NCI-H345 (cell line): ENCODE results near the gene PTPRU.

Experiments used
- DNase-seq: peaks from one replicate; lab custom pipeline; 2025; lab: John Stamatoyannopoulos, UW

PTPRU gene

DNA sequence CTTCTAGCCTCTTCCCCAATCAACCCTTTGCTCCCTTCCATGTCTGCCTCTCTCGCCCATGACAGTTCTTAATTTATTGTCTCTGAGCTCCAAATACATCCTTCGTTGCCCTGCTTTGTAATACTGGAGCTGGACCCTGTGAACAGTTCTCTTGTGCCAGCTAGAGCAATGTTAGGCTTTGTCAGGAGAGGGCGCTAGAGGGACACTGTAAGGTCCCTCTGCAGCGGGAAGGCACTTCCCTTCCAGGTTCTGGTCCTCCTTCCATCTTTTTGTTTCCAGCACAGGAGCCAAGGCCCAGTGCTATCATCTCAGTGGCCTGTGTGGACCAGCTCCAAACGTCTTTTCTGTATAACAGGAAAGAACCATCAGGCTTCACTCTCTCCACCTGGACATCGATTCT is 95.9 kb downstream of the PTPRU start:
- DNase-seq = peak; percentile 3

- DNase-seq = no peak
Observed at GRCh38 chr1:29333008-29333407, 96.7 kb downstream of the PTPRU start.

DNA sequence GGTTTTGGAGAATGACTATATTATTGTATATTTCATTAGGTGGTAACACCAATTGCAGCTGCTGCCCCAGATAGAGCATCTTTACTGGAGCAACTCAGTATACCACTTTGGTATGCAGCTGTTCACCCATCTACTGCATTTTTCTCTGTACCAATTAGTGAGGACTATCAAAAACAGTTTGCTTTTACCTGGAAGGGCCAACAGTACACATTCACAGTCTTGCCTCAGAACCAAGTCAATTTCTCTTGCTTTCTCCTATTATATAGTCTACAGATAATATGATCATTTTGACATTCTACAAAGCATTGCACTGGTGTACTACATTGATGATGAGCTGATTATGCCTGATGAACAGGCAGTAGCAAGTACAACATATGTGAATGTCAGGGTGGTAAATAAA is 99.3 kb downstream of the PTPRU start:
- no peak for DNase-seq

GRCh38 chr1:29338908-29339575 is 102.7 kb downstream of the PTPRU start:
- no peak for DNase-seq

GRCh38 chr1:29341936-29342335 is 105.6 kb downstream of the PTPRU start:
- DNase-seq = no peak

GRCh38 chr1:29342351-29342750 is 106.0 kb downstream of the PTPRU start:
- no peak for DNase-seq

- no peak for DNase-seq
Observed at GRCh38 chr1:29342983-29343382, 106.7 kb downstream of the PTPRU start.

DNA sequence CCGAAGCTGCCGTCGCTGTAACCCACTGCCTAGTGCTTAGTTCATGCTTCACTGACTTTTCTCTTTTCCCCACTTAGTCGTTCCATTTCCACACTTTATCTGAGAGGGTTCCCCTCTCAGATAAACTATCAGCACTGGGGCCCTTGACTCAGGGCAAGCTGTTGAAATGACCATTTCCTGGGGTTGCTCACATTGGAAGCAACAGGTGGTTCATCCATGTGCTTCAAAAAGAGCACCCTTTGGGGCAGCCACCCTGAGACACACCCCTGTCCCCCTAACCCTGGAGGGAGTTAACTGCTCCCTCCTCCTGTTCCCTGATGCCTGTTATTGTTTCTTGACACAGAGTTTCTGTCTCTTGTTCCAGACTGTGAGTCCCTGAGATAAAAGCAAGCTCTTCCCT is 107.2 kb downstream of the PTPRU start:
- no peak for DNase-seq

DNA sequence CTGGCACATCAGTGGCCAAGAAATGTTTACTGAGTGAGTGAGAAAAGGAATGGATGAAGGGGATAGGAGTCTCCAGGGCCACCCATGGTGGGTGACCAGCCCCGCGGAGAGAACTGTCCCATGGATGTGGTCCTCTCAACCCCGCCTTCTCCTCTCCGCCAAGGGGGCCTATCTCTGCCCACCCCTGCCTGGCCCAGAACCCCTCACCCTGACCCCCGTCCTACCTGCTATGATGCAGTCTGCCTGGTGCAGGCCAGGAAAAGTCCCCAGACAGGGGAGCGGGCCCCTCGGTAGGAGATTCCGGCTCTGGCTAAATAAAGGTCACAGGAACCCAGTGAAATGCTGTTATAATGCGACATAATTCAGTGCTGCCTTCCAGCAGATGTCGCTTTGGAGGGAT is 107.6 kb downstream of the PTPRU start:
- DNase-seq = no peak

DNA sequence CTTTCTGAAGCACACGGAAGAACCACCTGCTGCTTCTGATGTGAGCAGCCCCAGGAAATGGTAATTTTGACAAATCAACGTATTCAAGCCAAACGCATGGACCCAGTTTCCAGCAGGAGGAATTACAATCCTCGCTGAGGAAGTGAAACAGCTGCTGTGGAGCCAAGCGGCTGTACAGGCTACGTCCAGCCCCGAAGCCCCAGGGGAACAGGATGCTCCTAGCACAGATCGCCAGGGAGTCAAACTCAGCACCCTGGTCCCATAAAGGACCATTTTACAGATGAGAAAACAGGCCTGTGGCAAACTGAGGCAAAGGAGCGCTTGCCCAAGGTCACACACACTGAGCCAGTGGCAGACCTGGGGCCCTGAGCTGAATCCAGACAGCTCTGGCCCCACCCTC is 108.0 kb downstream of the PTPRU start:
- DNase-seq = no peak

GRCh38 chr1:29346576-29346975 is 110.3 kb downstream of the PTPRU start:
- DNase-seq = no peak

GRCh38 chr1:29349871-29350491 is 113.7 kb downstream of the PTPRU start:
- DNase-seq = no peak

- no peak for DNase-seq
Observed at GRCh38 chr1:29352719-29353420, 116.5 kb downstream of the PTPRU start.

- no peak for DNase-seq
Observed at GRCh38 chr1:29354511-29355098, 118.3 kb downstream of the PTPRU start.

DNA sequence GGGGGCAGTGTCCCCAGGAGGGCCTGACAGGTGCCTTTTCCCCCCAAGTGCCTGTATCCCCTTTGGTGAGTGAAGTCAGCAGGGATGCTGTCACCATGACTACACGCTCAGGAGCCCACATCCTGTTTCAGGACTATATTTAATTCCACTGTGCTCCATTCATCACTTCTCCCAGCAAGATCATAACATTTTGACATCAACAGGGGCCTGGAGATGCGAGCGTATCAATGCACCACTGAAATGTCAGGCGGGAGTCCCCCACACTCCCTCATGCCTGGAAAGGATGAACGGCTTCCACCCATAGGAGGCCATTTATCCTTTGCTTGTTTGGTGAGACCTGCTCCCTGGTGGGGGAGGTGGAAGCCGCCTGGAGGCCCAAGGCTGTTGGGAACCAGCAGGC is 119.1 kb downstream of the PTPRU start:
- peak; percentile 71 for DNase-seq

- DNase-seq = no peak
Observed at GRCh38 chr1:29356663-29357062, 120.3 kb downstream of the PTPRU start.

- DNase-seq = no peak
Observed at GRCh38 chr1:29357452-29357851, 121.1 kb downstream of the PTPRU start.

DNA sequence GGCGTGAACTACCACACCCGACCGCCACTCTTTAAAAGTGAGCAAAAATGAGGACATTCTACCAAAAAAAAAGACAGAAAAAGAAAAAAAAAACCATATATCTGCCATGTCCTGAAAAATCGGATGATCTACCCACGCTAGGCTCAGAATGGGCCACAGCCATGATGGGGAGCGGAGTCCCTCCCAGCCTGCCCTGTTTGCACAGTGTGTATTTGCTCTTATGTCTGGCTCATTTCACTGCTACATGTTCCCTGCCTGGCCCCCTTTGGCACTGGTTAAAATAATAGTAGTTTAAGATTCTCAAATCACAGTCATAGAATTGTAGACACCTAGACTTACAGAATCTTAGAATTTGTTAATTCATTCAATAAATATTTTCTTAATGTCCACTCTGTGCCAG is 121.9 kb downstream of the PTPRU start:
- DNase-seq = peak; percentile 16

- DNase-seq = no peak
Observed at GRCh38 chr1:29360768-29361167, 124.4 kb downstream of the PTPRU start.

GRCh38 chr1:29361686-29362085 is 125.4 kb downstream of the PTPRU start:
- DNase-seq = no peak

DNA sequence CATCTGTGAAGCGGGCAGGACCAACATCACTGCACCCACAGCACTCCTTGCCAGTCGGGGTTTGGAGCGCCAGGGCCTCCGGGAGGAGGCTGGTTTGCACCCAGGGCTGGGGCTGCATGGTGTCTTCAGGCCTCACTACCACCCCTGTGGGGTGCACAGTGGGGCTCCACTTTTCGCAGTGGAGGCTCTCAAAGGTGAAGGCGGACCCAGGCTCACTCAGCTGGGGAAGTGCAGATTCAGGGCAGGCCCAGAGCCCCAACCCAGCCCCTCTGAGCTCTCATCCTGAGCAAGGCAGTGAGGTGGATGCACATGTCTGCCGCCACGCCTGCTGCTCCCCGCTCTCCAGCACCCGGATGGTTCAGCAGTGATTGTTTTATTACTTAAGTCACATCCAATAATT is 125.8 kb downstream of the PTPRU start:
- DNase-seq = no peak

GRCh38 chr1:29362764-29363163 is 126.4 kb downstream of the PTPRU start:
- no peak for DNase-seq

- DNase-seq = no peak
Observed at GRCh38 chr1:29363536-29363935, 127.2 kb downstream of the PTPRU start.
